Neutrophil (primary cell): ENCODE results near the gene CETP.

Experiments used
- H3K27ac ChIP-seq: fragments of 200-600 bp; sonication (generic); 2 replicates; pipeline ENCODE4 v1.5.1; 2016; ENCODE audit warnings: mild to moderate bottlenecking, moderate library complexity
- H3K27me3 ChIP-seq: fragments of 200-600 bp; sonication (generic); 2 replicates; pipeline ENCODE4 v1.6.0; 2016; ENCODE audit warnings: mild to moderate bottlenecking
- H3K36me3 ChIP-seq: fragments of 200-600 bp; sonication (generic); 2 replicates; pipeline ENCODE4 v1.5.1; 2017
- H3K4me1 ChIP-seq, 2 experiments: fragments of 200-600 bp in 1 of 2; sonication (generic) in 1 of 2; 1 replicate in 1 of 2; 2 replicates in 1 of 2; pipeline versions ENCODE4 v1.5.1 to v1.6.1; 2013 to 2016; ENCODE audit warnings: low read depth in 1 of 2, low read length in 1 of 2, mild to moderate bottlenecking in 1 of 2, moderate library complexity in 1 of 2; ENCODE audit not compliant: control insufficient read depth in 1 of 2, insufficient read depth in 1 of 2
- H3K4me3 ChIP-seq, 2 experiments: fragments of 200-600 bp in 1 of 2; sonication (generic) in 1 of 2; 1 replicate in 1 of 2; 2 replicates in 1 of 2; pipeline ENCODE4 v1.5.1; 2013 to 2016; ENCODE audit warnings: low read depth in 1 of 2, low read length in 1 of 2, mild to moderate bottlenecking in 1 of 2, moderate library complexity in 1 of 2
- H3K9me3 ChIP-seq: fragments of 200-600 bp; sonication (generic); 2 replicates; pipeline ENCODE4 v1.5.1; 2016
- CTCF ChIP-seq: fragments of 200-600 bp; sonication (generic); IDR thresholded peaks from 2 replicates; pipeline ENCODE4 v1.5.1; 2016; ENCODE audit warnings: antibody characterized with exemption

Gene CETP

GRCh38 chr16:56918467-56919012 lies 43.2 kb upstream of the CETP start:
- H3K27me3 ChIP-seq: peaks cover 37% of the 10 kb centered on the region
- H3K36me3 ChIP-seq: no peaks in the 10 kb centered on the region
- no peak for TF ChIP-seq CTCF
- no peak overlapping the region for H3K4me3 ChIP-seq
- no peaks in the 10 kb centered on the region for H3K9me3 ChIP-seq
- H3K4me1 ChIP-seq: peaks cover 4 to 13% of the 10 kb centered on the region in 2 experiments
- no peak overlapping the region for H3K27ac ChIP-seq

GRCh38 chr16:56919099-56919800 lies 42.5 kb upstream of the CETP start:
- TF ChIP-seq CTCF: no peak
- no peaks in the 10 kb centered on the region for H3K36me3 ChIP-seq
- H3K27me3 ChIP-seq: peaks cover 44% of the 10 kb centered on the region
- H3K27ac ChIP-seq: no peak overlapping the region
- peaks cover 4 to 13% of the 10 kb centered on the region in 2 experiments for H3K4me1 ChIP-seq
- H3K4me3 ChIP-seq: no peak overlapping the region
- no peaks in the 10 kb centered on the region for H3K9me3 ChIP-seq

GRCh38 chr16:56921571-56921970 lies 40.2 kb upstream of the CETP start:
- peaks cover 4 to 10% of the 10 kb centered on the region in 2 experiments for H3K4me1 ChIP-seq
- no peak overlapping the region for H3K4me3 ChIP-seq
- H3K9me3 ChIP-seq: no peaks in the 10 kb centered on the region
- no peaks in the 10 kb centered on the region for H3K36me3 ChIP-seq
- H3K27me3 ChIP-seq: peaks cover 61% of the 10 kb centered on the region
- no peak for TF ChIP-seq CTCF
- no peak overlapping the region for H3K27ac ChIP-seq

GRCh38 chr16:56923481-56924091 lies 38.2 kb upstream of the CETP start:
- Histone ChIP-seq H3K27ac (no peak overlapping the region), H3K27me3 (peaks cover 49% of the 10 kb centered on the region), H3K9me3 (no peaks in the 10 kb centered on the region), H3K36me3 (no peaks in the 10 kb centered on the region), H3K4me3 (no peak overlapping the region), H3K4me1 (no peaks in the 10 kb centered on the region)
- TF ChIP-seq CTCF: no peak

- Histone ChIP-seq H3K4me1 (peaks cover 6 to 11% of the 10 kb centered on the region in 2 experiments), H3K27me3 (peaks cover 30% of the 10 kb centered on the region), H3K9me3 (no peaks in the 10 kb centered on the region), H3K27ac (no peak overlapping the region), H3K36me3 (no peaks in the 10 kb centered on the region), H3K4me3 (no peak overlapping the region)
- TF ChIP-seq CTCF: no peak
Observed at GRCh38 chr16:56927471-56927870, 34.3 kb upstream of the CETP start.
